Liver (tissue), 3 donors: ENCODE data around the gene ITGA11.

Experiments used
- CTCF ChIP-seq: fragments of 150-350 bp; IDR thresholded peaks from 2 replicates; pipeline ENCODE4 v1.5.1; 2017; ENCODE audit warnings: improper control_type of control experiment, low read depth, low read length; ENCODE audit not compliant: missing input control
- MAX ChIP-seq: IDR thresholded peaks from 2 replicates; pipeline ENCODE4 v1.6.1; 2016; ENCODE audit warnings: antibody characterized with exemption
- RAD21 ChIP-seq, 2 donors: IDR thresholded peaks; 2 replicates each; pipeline ENCODE4 v1.6.1; 2016; ENCODE audit warnings: antibody characterized with exemption in 2 of 2, mild to moderate bottlenecking in 2 of 2
- SP1 ChIP-seq: IDR thresholded peaks from 2 replicates; pipeline ENCODE4 v1.6.1; 2018; ENCODE audit warnings: antibody characterized with exemption, mild to moderate bottlenecking
- TAF1 ChIP-seq: conservative IDR thresholded peaks from 2 replicates; pipeline ENCODE4 v1.6.1; 2016; ENCODE audit warnings: antibody characterized with exemption, mild to moderate bottlenecking
- donor health status: healthy.
- donor health status: healthy.

GRCh38 chr15:68463444-68463843 is 31.5 kb upstream of the ITGA11 start:
- no peak for TF ChIP-seq CTCF
- TF ChIP-seq MAX: no peak
- TF ChIP-seq RAD21 (IDR thresholded peaks at IDR 0.05): no peak
- no peak for TF ChIP-seq TAF1
- no peak for TF ChIP-seq SP1
